ENCODE data around the gene CCR5.

Gene CCR5

DNA sequence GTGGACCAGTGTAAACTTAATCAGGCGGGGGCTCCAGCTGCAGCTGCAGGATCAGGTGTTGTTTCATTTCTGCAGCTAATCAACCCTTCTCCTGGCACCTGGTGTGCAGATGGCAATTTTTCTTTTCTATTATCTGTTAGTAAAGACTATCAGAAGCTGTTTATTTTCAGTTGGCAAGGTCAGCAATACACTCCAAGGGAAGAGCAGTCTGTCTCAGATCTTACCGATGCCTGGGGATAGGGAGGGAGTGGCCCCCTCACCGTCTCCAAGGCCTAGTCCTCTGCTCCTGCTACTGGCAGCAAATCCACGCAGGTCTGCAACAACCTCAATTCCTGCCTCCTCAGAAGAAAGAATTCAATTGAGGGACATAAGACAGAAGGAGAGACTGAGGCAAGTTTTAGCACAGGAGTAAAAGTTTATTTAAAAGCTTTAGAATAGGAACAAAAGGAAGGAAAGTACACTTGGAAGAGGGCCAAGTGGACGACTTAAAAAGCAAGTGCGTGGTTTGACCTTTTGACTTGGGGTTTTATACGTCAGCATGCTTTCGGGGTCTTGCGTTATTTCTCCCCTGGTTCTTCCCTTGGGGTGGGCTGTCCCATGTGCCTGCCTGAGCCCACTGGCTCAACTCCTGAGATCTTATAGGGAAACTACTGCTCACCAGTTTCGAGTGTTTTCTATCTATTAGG lies 45.5 kb downstream of the CCR5 start:
- no peak overlapping the region for H3K4me3 ChIP-seq (ENCODE audit: low read depth, low read length)
- DNase-seq (ENCODE audit: low read depth) = peak; percentile 47
- TF ChIP-seq CTCF (conservative IDR thresholded peaks at IDR 0.05; ENCODE audit: low read depth, low read length) = no peak

DNA sequence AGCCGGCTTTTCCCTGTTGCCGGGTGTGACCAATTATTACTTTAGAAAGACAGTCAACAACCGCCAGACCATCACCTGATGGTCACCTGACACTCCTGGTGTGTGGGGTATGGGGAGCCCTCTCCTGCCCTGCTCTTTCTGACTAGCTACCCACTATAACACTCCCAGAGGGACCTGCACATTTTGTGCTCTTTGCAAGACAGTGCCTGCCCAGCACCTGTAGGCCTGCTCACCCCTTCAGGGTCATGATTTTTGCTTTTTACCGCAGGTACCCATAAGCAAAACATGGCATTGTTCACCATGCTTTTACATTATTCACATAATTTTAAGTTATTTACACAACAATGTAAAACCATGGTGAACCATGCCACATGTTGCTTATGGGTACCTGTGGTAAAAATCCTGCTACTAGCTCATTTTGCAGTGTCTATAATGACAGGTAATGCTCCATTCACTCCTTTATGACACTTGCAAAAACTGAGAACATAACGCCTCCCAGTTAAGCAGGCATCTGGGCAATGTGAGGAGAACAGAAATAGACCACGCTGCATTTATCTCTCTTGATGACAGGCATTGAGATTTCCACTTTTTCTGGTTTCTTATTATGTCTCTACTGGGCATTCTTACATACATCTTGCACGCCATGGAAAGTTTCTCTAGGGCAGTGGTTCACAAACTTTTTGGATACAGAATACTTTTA lies 46.2 kb downstream of the CCR5 start:
- TF ChIP-seq CTCF (conservative IDR thresholded peaks at IDR 0.05; ENCODE audit: low read depth, low read length) = no peak

GRCh38 chr3:46417841-46418611 lies 47.3 kb downstream of the CCR5 start:
- H3K4me3 ChIP-seq (ENCODE audit: low read depth, low read length) = no peak overlapping the region
- no peak for DNase-seq (ENCODE audit: low read depth)
- TF ChIP-seq CTCF (conservative IDR thresholded peaks at IDR 0.05; ENCODE audit: low read depth, low read length) = no peak

More for the DNA sequence above, 46.2 kb downstream of the CCR5 start:
- no peak overlapping the region for H3K4me3 ChIP-seq (ENCODE audit: low read depth, low read length)
- no peak for DNase-seq (ENCODE audit: low read depth)

DNA sequence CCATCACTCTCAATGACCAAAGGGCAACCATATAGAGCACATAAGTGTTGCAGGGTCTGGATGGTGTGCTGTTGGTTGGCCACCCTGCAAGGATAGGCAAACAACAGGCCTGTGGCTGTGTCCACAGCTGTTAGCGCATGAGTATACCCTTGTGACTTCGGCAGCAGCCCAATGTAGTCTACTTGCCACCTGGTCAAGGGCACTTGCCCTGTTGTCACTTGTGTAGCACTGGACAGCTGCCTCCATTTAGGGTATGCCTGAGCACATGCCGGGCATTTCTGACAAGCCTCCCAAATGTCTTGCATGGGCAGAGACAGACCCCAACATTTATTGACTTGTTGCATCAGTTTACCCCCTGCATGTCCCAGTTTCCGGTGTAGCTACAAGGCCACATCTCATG lies 49.1 kb downstream of the CCR5 start:
- no peak for DNase-seq (ENCODE audit: low read depth)
- TF ChIP-seq CTCF (conservative IDR thresholded peaks at IDR 0.05; ENCODE audit: low read depth, low read length) = no peak

GRCh38 chr3:46420931-46421330 lies 50.2 kb downstream of the CCR5 start:
- no peak overlapping the region for H3K4me3 ChIP-seq (ENCODE audit: low read depth, low read length)
- no peak for TF ChIP-seq CTCF (conservative IDR thresholded peaks at IDR 0.05; ENCODE audit: low read depth, low read length)
- DNase-seq (ENCODE audit: low read depth) = no peak

More for the DNA sequence above, 49.1 kb downstream of the CCR5 start:
- no peak overlapping the region for H3K4me3 ChIP-seq (ENCODE audit: low read depth, low read length)

DNA sequence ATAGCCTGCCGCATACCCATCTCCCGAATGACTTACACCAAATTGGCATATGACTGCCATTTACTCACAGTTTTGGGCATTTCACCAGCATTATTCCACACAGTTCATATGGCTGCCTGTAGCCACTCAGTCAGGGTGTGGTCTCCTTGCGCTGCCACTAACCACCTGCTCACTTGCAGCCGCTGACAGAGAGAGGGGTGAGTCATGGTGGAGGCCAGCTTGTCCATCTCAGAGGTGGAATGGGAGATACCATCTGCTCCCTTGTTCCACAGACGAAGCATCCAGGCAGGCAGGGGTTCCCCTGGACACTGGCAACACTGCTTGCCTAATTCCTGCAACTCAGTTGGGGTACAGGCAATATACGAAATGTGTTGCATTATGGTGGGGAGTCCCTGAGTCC lies 51.9 kb downstream of the CCR5 start:
- DNase-seq (ENCODE audit: low read depth) = no peak
- no peak overlapping the region for H3K4me3 ChIP-seq (ENCODE audit: low read depth, low read length)
- TF ChIP-seq CTCF (conservative IDR thresholded peaks at IDR 0.05; ENCODE audit: low read depth, low read length) = no peak

Measured in choroid plexus epithelial cell (primary cell).